AG09309 (cell line): Measurements from ENCODE around the gene STX8.
"Not testable (repeated sequence)": the region's sequence is repeated elsewhere in the genome, so short reads cannot be mapped to it uniquely, and the experiment has no call there.

ENCODE experiments used
- DNase-seq: peaks from one replicate; pipeline ENCODE4 v3.0.0-alpha.2; 2010; ENCODE audit warnings: low read depth
- H3K4me3 ChIP-seq: 2 replicates; pipeline ENCODE4 v1.5.1; 2011; ENCODE audit warnings: mild to moderate bottlenecking, low read depth, low read length, moderate library complexity; ENCODE audit not compliant: control insufficient read depth
- TF ChIP-seq, protein P1 (sequence below): IDR thresholded peaks from 2 replicates; pipeline ENCODE4 v1.5.1; 2011; ENCODE audit warnings: mild to moderate bottlenecking, low read depth, low read length, inconsistent platforms; ENCODE audit not compliant: insufficient read depth, control insufficient read depth; ENCODE audit errors: missing control alignments

The STX8 gene

GRCh38 chr17:9363440-9364350, 211.9 kb downstream of the STX8 start:
- no peak for DNase-seq
- no peak overlapping the region for H3K4me3 ChIP-seq
- TF ChIP-seq, protein P1, sequence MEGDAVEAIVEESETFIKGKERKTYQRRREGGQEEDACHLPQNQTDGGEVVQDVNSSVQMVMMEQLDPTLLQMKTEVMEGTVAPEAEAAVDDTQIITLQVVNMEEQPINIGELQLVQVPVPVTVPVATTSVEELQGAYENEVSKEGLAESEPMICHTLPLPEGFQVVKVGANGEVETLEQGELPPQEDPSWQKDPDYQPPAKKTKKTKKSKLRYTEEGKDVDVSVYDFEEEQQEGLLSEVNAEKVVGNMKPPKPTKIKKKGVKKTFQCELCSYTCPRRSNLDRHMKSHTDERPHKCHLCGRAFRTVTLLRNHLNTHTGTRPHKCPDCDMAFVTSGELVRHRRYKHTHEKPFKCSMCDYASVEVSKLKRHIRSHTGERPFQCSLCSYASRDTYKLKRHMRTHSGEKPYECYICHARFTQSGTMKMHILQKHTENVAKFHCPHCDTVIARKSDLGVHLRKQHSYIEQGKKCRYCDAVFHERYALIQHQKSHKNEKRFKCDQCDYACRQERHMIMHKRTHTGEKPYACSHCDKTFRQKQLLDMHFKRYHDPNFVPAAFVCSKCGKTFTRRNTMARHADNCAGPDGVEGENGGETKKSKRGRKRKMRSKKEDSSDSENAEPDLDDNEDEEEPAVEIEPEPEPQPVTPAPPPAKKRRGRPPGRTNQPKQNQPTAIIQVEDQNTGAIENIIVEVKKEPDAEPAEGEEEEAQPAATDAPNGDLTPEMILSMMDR = no peak

DNA sequence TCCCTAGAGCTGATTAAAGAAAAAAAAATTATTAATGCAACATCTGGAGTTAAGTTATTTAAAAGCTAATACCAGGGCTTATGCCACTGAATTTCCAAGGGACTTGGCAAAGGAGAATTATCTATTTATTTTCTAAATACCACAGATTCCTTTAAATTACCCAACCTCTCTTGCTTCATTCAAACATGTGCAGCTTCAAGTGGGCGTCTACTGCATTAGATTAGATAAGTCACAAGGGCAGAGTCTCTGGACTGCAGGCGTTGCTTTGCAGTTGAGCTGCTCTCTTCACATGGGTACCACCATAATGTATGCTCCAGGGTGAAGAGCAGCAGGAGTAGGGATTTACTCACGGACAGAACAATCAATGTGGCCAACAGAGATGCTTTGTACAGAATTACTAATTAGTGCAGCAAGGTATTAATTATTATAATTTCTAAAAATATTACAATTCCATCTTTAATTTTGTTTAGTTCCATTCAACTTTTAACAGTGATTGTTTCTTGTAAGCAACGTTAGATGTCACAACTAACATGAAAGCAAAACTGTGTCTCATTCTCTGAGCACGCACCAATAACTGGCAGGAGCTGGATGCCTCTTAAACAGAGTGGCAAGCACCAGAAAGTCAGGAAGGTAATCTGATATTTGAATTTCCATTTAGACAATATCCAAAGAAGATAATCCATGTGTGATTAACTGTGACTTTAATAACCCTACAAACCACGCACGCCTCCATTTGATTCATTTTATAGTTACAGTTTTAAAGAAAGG, 214.2 kb downstream of the STX8 start:
- peak; percentile 53 for DNase-seq

GRCh38 chr17:9360677-9361081, 214.9 kb downstream of the STX8 start:
- TF ChIP-seq, protein P1 = no peak

More for the DNA sequence above, 214.2 kb downstream of the STX8 start:
- TF ChIP-seq, protein P1 = no peak
- H3K4me3 ChIP-seq = no peak overlapping the region

GRCh38 chr17:9356488-9356911, 219.1 kb downstream of the STX8 start:
- DNase-seq = no peak
- H3K4me3 ChIP-seq = no peak overlapping the region
- TF ChIP-seq, protein P1 = no peak

More at GRCh38 chr17:9360677-9361081, 214.9 kb downstream of the STX8 start:
- no peak for DNase-seq
- no peak overlapping the region for H3K4me3 ChIP-seq

- no peak for DNase-seq
- TF ChIP-seq, protein P1 = no peak
- H3K4me3 ChIP-seq = no peak overlapping the region
These were observed 219.8 kb downstream of the STX8 start for GRCh38 chr17:9355846-9356245.

DNA sequence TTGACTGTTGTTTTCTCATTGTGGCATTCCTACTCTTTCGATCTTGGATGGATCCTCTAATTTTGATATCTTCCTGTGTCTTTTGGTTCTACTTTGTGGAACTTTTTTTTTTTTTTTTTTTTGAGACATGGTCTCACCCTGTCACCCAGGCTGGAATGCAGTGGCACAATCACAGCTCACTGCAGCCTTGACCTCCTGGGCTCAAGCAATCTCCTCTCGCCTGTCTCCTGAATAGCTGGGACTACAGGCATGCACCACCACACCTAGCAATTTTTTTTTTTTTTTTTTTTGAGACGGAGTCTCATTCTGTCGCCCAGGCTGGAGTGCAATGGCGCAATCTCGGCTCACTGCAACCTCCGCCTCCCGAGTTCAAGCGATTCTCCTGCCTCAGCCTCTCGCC, 220.4 kb downstream of the STX8 start:
- not testable (repeated sequence) for H3K4me3 ChIP-seq, DNase-seq

GRCh38 chr17:9350080-9350479, 225.5 kb downstream of the STX8 start:
- no peak overlapping the region for H3K4me3 ChIP-seq
- DNase-seq = peak; percentile 88
- TF ChIP-seq, protein P1 = no peak
